Smooth muscle cell of the coronary artery (primary cell): ENCODE data around the gene PRKAB1. TPM values are rescaled to one million over a fixed set of nuclear protein-coding genes. Genes with fewer than 3 reads are reported as not detected.

ENCODE experiments used
- total RNA-seq: library from RNA; depleted of rRNA; stranded (reverse); fragments of >200 nt; gene quantifications from 2 replicates; pipeline ENCODE4 v1.2.3, GENCODE V29; 2014; ENCODE audit warnings: low replicate concordance

The PRKAB1 gene
- total RNA-seq: 7.3 and 9.4 TPM in 2 replicates

GRCh38 chr12:119667577-119668323, at the start of gene PRKAB1:
Gene PRKAB1, plus strand, starts transcription at chr12:119668133. Its CDS starts 112 bp downstream, at chr12:119668245.

Other genes with a start within 250 kb of the PRKAB1 start
- gene TMEM233, start 74.4 kb upstream of the PRKAB1 start, total RNA-seq: 0.47 TPM in 1 of 2 replicates, not detected in the other
- gene CIT, start 209.2 kb downstream of the PRKAB1 start, total RNA-seq: 4.2 and 6.3 TPM in 2 replicates